SK-N-SH treated with all-trans-retinoic acid at 6 μM for 48 hours (cell line): ENCODE results near the gene LDB2.

ENCODE experiments used
- ESRRG ChIP-seq: fragments of 250-450 bp; sonication (Bioruptor Pico); IDR thresholded peaks from 2 replicates; pipeline ENCODE4 v1.6.1; 2021; ENCODE audit warnings: mild to moderate bottlenecking
- ISL1 ChIP-seq: fragments of 250-450 bp; sonication (Bioruptor Pico); IDR thresholded peaks from 2 replicates; pipeline ENCODE4 v2.1.2; 2022; ENCODE audit warnings: mild to moderate bottlenecking, moderate library complexity
- OSR1 ChIP-seq: fragments of 250-450 bp; sonication (Bioruptor Pico); IDR thresholded peaks from 2 replicates; pipeline ENCODE4 v1.8.0; 2022; ENCODE audit warnings: moderate library complexity, mild to moderate bottlenecking, inconsistent platforms
- PATZ1 ChIP-seq: fragments of 250-450 bp; sonication (Bioruptor Pico); IDR thresholded peaks from 2 replicates; pipeline ENCODE4 v1.8.0; 2020; ENCODE audit warnings: mild to moderate bottlenecking, moderate library complexity, borderline replicate concordance
- TCF4 ChIP-seq: fragments of 250-450 bp; sonication (Bioruptor Pico); IDR thresholded peaks from 2 replicates; pipeline ENCODE4 v1.8.0; 2021; ENCODE audit warnings: mild to moderate bottlenecking, moderate library complexity, borderline replicate concordance
- TSHZ2 ChIP-seq: fragments of 250-450 bp; sonication (Bioruptor Pico); IDR thresholded peaks from 2 replicates; pipeline ENCODE4 v1.5.0; 2020; ENCODE audit warnings: mild to moderate bottlenecking, moderate library complexity
- ZNF8 ChIP-seq: fragments of 450-650 bp; formaldehyde crosslinking; IDR thresholded peaks from 2 replicates; pipeline ENCODE4 v1.5.0; 2020; ENCODE audit warnings: mild to moderate bottlenecking, moderate library complexity

GRCh38 chr4:16827794-16828724, 70.4 kb downstream of the LDB2 start:
- TF ChIP-seq PATZ1 (CRISPR knock-in tag) (no peak), ZNF8 (CRISPR knock-in tag) (no peak), ISL1 (no peak), TCF4 (CRISPR knock-in tag) (no peak), TSHZ2 (CRISPR knock-in tag) (no peak), OSR1 (no peak), ESRRG (CRISPR knock-in tag) (no peak)
